Lower leg skin (tissue), 3 donors: Measurements from ENCODE around the gene LRRC8B.

Experiments
- CTCF ChIP-seq, 3 donors: fragments of 450-650 bp; IDR thresholded peaks; one replicate each; pipeline ENCODE4 v1.5.1; 2016; ENCODE audit warnings: antibody characterized with exemption in 3 of 3, mild to moderate bottlenecking in 3 of 3, moderate library complexity in 2 of 3
- POLR2A ChIP-seq, 2 donors: fragments of 450-650 bp; IDR thresholded peaks; one replicate each; pipeline ENCODE4 v1.6.1; 2016 to 2017; ENCODE audit warnings: antibody characterized with exemption in 2 of 2, mild to moderate bottlenecking in 1 of 2, moderate library complexity in 1 of 2

- TF ChIP-seq POLR2A (IDR thresholded peaks at IDR 0.05), result no peak
- TF ChIP-seq CTCF (IDR thresholded peaks at IDR 0.05), result no peak
Observed at GRCh38 chr1:89542345-89542744, 17.7 kb downstream of the LRRC8B start.
